Measurements from ENCODE around the gene LRRC63. TPM values are rescaled to one million over a fixed set of nuclear protein-coding genes. Genes with fewer than 3 reads are reported as not detected.

The LRRC63 gene
- total RNA-seq, 1 experiment from 2014 or later: not detected

- Histone ChIP-seq H3K27me3 (replicated peaks; ENCODE audit: control insufficient read depth, insufficient read depth, low read length) (no peaks in the 10 kb centered on the region), H3K4me3 (ENCODE audit: low read depth, low read length) (no peak overlapping the region), H3K9me3 (no peaks in the 10 kb centered on the region), H3K36me3 (ENCODE audit: control insufficient read depth, insufficient read depth, low read length) (no peaks in the 10 kb centered on the region), H3K4me1 (no peaks in the 10 kb centered on the region)
- Mint-ChIP-seq H3K36me3 (ENCODE audit: insufficient read depth, unreplicated experiment) (no peaks in the 10 kb centered on the region), H3K27ac (ENCODE audit: unreplicated experiment) (no peak overlapping the region), H3K4me1 (ENCODE audit: low read depth, unreplicated experiment) (no peaks in the 10 kb centered on the region), H3K27me3 (ENCODE audit: insufficient read depth, unreplicated experiment) (no peaks in the 10 kb centered on the region), H3K9me3 (ENCODE audit: unreplicated experiment) (no peaks in the 10 kb centered on the region), H3K4me3 (ENCODE audit: unreplicated experiment) (no peak overlapping the region)
- DNase-seq: no peak
- no TSS peak for BruUV-seq (replicated peaks)
- ChIA-PET POLR2A (no interaction called here), CTCF (interaction anchor here (0.9 kb wide), 1 partner anchor 130 kb away, joined by 4 read pairs; no protein-coding TSS in a partner anchor)
- TF ChIP-seq CTCF (IDR thresholded peaks at IDR 0.05; ENCODE audit: insufficient read depth in 1 of 2, low read depth in 1 of 2, low read length in 1 of 2, severe bottlenecking in 1 of 2, unreplicated experiment in 1 of 2): no peak
- intact Hi-C loops (cut with micrococcal nuclease; ENCODE audit: unreplicated experiment): no loop called here
These were observed 78.7 kb downstream of the LRRC63 start for GRCh38 chr13:46290434-46290833.

DNA sequence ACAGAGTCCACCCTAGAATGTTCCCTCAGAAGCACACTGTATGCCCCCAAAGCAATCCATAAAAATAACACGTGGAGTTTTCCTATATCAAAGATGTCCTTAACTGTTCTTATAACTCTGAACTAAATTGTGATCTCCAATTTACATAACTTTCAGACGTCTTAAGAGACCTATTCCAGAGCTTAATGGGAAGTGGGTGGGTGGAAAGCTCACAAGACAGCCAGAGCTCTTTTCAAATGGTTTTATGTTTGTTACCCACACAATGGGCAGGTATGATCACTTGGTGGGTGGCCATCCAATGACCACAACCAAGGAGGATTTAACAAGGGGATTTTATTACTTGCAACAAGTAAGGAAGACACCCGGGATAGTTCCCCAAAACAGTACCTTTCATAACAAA, 81.7 kb downstream of the LRRC63 start:
- peaks cover 9% of the 10 kb centered on the region for H3K9me3 Mint-ChIP-seq (ENCODE audit: unreplicated experiment)
- no TSS peak for BruUV-seq (replicated peaks)

GRCh38 chr13:46295491-46296114, 83.9 kb downstream of the LRRC63 start:
- POLR2A ChIA-PET: no interaction called here
- intact Hi-C loops (cut with micrococcal nuclease; ENCODE audit: unreplicated experiment): no loop called here
- no TSS peak for BruUV-seq (replicated peaks)
- Mint-ChIP-seq H3K36me3 (ENCODE audit: insufficient read depth, unreplicated experiment) (no peaks in the 10 kb centered on the region), H3K27ac (ENCODE audit: unreplicated experiment) (no peak overlapping the region), H3K4me1 (ENCODE audit: low read depth, unreplicated experiment) (peaks cover 7% of the 10 kb centered on the region), H3K9me3 (ENCODE audit: unreplicated experiment) (peaks cover 20% of the 10 kb centered on the region), H3K27me3 (ENCODE audit: insufficient read depth, unreplicated experiment) (no peaks in the 10 kb centered on the region), H3K4me3 (ENCODE audit: unreplicated experiment) (no peak overlapping the region)
- no peaks in the 10 kb centered on the region for H3K27me3 ChIP-seq (replicated peaks; ENCODE audit: control insufficient read depth, insufficient read depth, low read length)
- no peaks in the 10 kb centered on the region for H3K9me3 ChIP-seq
- DNase-seq: no peak
- no peaks in the 10 kb centered on the region for H3K36me3 ChIP-seq (ENCODE audit: control insufficient read depth, insufficient read depth, low read length)
- H3K4me3 ChIP-seq (ENCODE audit: low read depth, low read length): no peak overlapping the region
- CTCF ChIA-PET: no interaction called here
- no peak for TF ChIP-seq CTCF (IDR thresholded peaks at IDR 0.05; ENCODE audit: insufficient read depth in 1 of 2, low read depth in 1 of 2, low read length in 1 of 2, severe bottlenecking in 1 of 2, unreplicated experiment in 1 of 2)
- H3K4me1 ChIP-seq: peaks cover 8% of the 10 kb centered on the region; the same call in 1 of the 2 replicates

More for the DNA sequence above, 81.7 kb downstream of the LRRC63 start:
- H3K4me1 Mint-ChIP-seq (ENCODE audit: low read depth, unreplicated experiment): peaks cover 7% of the 10 kb centered on the region
- intact Hi-C loops (cut with micrococcal nuclease; ENCODE audit: unreplicated experiment): no loop called here
- H3K36me3 ChIP-seq (ENCODE audit: control insufficient read depth, insufficient read depth, low read length): no peaks in the 10 kb centered on the region
- ChIA-PET POLR2A (no interaction called here), CTCF (no interaction called here)
- no peaks in the 10 kb centered on the region for H3K9me3 ChIP-seq
- DNase-seq: no peak
- H3K27ac Mint-ChIP-seq (ENCODE audit: unreplicated experiment): no peak overlapping the region
- H3K4me1 ChIP-seq: peaks cover 8% of the 10 kb centered on the region; the same call in 1 of the 2 replicates
- H3K27me3 Mint-ChIP-seq (ENCODE audit: insufficient read depth, unreplicated experiment): no peaks in the 10 kb centered on the region
- no peak overlapping the region for H3K4me3 Mint-ChIP-seq (ENCODE audit: unreplicated experiment)
- TF ChIP-seq CTCF (IDR thresholded peaks at IDR 0.05; ENCODE audit: insufficient read depth in 1 of 2, low read depth in 1 of 2, low read length in 1 of 2, severe bottlenecking in 1 of 2, unreplicated experiment in 1 of 2): no peak
- no peaks in the 10 kb centered on the region for H3K27me3 ChIP-seq (replicated peaks; ENCODE audit: control insufficient read depth, insufficient read depth, low read length)
- no peaks in the 10 kb centered on the region for H3K36me3 Mint-ChIP-seq (ENCODE audit: insufficient read depth, unreplicated experiment)
- H3K4me3 ChIP-seq (ENCODE audit: low read depth, low read length): no peak overlapping the region

Data from Caco-2 (cell line).